Measurements from ENCODE around the gene ALAS1.

The ALAS1 gene

GRCh38 chr3:52234516-52235447 is 36.8 kb downstream of the ALAS1 start:
- no peak for DNase-seq (ENCODE audit: low spot score)

- DNase-seq (ENCODE audit: low spot score), result no peak
Measured at GRCh38 chr3:52236424-52236886, 38.5 kb downstream of the ALAS1 start.

GRCh38 chr3:52237006-52237656 is 39.2 kb downstream of the ALAS1 start:
- no peak for DNase-seq (ENCODE audit: low spot score)

GRCh38 chr3:52237657-52238172 is 39.8 kb downstream of the ALAS1 start:
- DNase-seq (ENCODE audit: low spot score), result peak; percentile 98

- DNase-seq (ENCODE audit: low spot score), result no peak
Measured at GRCh38 chr3:52238193-52238760, 40.3 kb downstream of the ALAS1 start.

GRCh38 chr3:52238761-52239701 is 41.1 kb downstream of the ALAS1 start, which contains the start of gene TWF2:
TWF2 (minus strand) TSS chr3:52239158; CDS start chr3:52239016, 142 bp downstream.
- peak; percentile 97 for DNase-seq (ENCODE audit: low spot score)

- DNase-seq (ENCODE audit: low spot score), result peak; percentile 95
Measured at GRCh38 chr3:52240059-52240885, 42.3 kb downstream of the ALAS1 start.

GRCh38 chr3:52240886-52241370 is 43.0 kb downstream of the ALAS1 start:
- DNase-seq (ENCODE audit: low spot score), result no peak

- DNase-seq (ENCODE audit: low spot score), result no peak
Measured at GRCh38 chr3:52242039-52242438, 44.1 kb downstream of the ALAS1 start.

GRCh38 chr3:52243791-52244628 is 46.0 kb downstream of the ALAS1 start:
- DNase-seq (ENCODE audit: low spot score), result peak; percentile 31

GRCh38 chr3:52245322-52246263 is 47.6 kb downstream of the ALAS1 start, which contains the start of gene PPM1M:
PPM1M (plus strand) TSS chr3:52245759; CDS start chr3:52245825, 66 bp downstream.
- DNase-seq (ENCODE audit: low spot score), result peak; percentile 65

GRCh38 chr3:52246264-52246620 is 48.3 kb downstream of the ALAS1 start:
- DNase-seq (ENCODE audit: low spot score), result no peak

- no peak for DNase-seq (ENCODE audit: low spot score)
Measured at GRCh38 chr3:52246728-52247408, 48.9 kb downstream of the ALAS1 start.

GRCh38 chr3:52247409-52248164 is 49.6 kb downstream of the ALAS1 start:
- no peak for DNase-seq (ENCODE audit: low spot score)

GRCh38 chr3:52248165-52248541 is 50.2 kb downstream of the ALAS1 start:
- no peak for DNase-seq (ENCODE audit: low spot score)

GRCh38 chr3:52248816-52249547 is 51.0 kb downstream of the ALAS1 start:
- DNase-seq (ENCODE audit: low spot score), result no peak

Measured in AG08395 (cell line).